ENCODE measurements around the gene NCOA7. TPM values are rescaled to one million over a fixed set of nuclear protein-coding genes. Genes with fewer than 3 reads are reported as not detected.

The NCOA7 gene
- total RNA-seq, 1 experiment from 2014 or later: 51.0 TPM

DNA sequence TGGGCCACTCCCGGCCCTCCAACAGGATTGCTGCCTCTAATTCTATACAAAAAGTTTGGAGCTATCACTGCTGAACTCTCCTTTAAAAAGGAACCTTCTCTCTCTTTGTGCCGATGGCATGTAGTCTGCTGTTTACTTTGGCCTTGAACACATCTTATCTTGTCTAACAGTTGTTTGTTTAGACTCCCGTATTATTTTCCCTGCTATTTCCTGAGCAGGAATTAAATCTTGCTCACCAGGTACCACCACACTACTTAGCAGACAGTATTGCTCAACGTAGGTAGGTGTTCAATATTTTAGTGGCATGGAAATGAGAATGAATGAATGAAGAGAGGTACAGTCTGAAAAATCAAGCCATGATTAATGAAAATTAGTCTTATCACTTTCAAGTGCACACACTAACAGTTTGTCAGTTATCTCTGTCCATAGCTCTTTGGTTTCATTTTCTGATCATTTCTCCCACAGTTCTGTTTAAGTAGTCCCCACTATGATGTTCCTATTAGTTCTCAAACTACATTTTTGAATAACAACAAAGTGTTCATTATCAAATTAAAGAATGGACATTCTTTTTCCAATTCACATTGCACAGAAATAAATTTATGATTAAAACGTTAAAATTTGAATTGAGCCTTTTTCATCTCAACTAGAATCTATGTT lies 48.2 kb upstream of the NCOA7 start:
- Histone ChIP-seq H3K36me3 (ENCODE audit: low read depth) (no peaks in the 10 kb centered on the region), H3K27ac (no peak overlapping the region), H3K9me3 (ENCODE audit: insufficient read depth, low read depth) (no peaks in the 10 kb centered on the region), H3K4me1 (replicated peaks; ENCODE audit: insufficient read depth) (peaks cover 12% of the 10 kb centered on the region), H3K4me3 (no peak overlapping the region), H4K20me1 (ENCODE audit: insufficient read depth) (no peaks in the 10 kb centered on the region), H2AFZ (no peak overlapping the region), H3F3A (ENCODE audit: insufficient read depth, low read depth) (no peaks in the 10 kb centered on the region), H3K4me2 (no peak overlapping the region), H3K79me2 (ENCODE audit: low read depth) (no peaks in the 10 kb centered on the region), H3K9me2 (ENCODE audit: insufficient read depth) (no peaks in the 10 kb centered on the region), H3K27me3 (ENCODE audit: insufficient read depth, low read depth) (peaks cover 26% of the 10 kb centered on the region)
- ChIA-PET POLR2A (ENCODE audit: unreplicated experiment) (interaction anchor here (0.5 kb wide), 1 partner anchor 411 kb away, joined by 5 read pairs; no protein-coding TSS in a partner anchor), CTCF (no interaction called here)
- no TSS peak for BruUV-seq (replicated peaks)
- intact Hi-C loops (cut with micrococcal nuclease; ENCODE audit: unreplicated experiment): no loop called here
- no peak for DNase-seq
- TF ChIP-seq, protein P1, sequence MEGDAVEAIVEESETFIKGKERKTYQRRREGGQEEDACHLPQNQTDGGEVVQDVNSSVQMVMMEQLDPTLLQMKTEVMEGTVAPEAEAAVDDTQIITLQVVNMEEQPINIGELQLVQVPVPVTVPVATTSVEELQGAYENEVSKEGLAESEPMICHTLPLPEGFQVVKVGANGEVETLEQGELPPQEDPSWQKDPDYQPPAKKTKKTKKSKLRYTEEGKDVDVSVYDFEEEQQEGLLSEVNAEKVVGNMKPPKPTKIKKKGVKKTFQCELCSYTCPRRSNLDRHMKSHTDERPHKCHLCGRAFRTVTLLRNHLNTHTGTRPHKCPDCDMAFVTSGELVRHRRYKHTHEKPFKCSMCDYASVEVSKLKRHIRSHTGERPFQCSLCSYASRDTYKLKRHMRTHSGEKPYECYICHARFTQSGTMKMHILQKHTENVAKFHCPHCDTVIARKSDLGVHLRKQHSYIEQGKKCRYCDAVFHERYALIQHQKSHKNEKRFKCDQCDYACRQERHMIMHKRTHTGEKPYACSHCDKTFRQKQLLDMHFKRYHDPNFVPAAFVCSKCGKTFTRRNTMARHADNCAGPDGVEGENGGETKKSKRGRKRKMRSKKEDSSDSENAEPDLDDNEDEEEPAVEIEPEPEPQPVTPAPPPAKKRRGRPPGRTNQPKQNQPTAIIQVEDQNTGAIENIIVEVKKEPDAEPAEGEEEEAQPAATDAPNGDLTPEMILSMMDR (conservative IDR thresholded peaks at IDR 0.05): no peak
- no peak for TF ChIP-seq EZH2 (IDR thresholded peaks at IDR 0.05; ENCODE audit: low read depth)

DNA sequence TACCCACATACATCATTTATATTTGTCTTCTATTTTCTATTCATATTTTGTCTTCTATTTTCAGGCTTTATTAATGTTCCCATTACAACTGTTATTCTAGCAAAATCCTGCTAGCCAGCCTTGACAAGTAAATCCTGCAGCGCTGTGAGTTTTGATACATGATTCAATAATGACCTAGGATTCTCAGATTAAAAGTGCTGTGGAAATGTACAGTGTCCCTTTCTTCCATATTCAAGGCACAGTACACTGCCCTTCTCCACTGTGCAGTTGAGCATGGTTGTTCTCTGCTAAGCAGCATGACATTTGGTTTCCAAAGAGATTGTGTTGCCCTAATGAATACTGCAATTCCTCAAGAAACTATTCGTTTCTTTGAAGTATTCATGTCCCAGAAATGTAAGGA lies 47.2 kb upstream of the NCOA7 start:
- intact Hi-C loops (cut with micrococcal nuclease; ENCODE audit: unreplicated experiment): no loop called here
- Histone ChIP-seq H4K20me1 (ENCODE audit: insufficient read depth) (no peaks in the 10 kb centered on the region), H3K9me3 (ENCODE audit: insufficient read depth, low read depth) (no peaks in the 10 kb centered on the region), H3K9me2 (ENCODE audit: insufficient read depth) (no peaks in the 10 kb centered on the region), H3K79me2 (ENCODE audit: low read depth) (no peaks in the 10 kb centered on the region), H2AFZ (no peak overlapping the region), H3F3A (ENCODE audit: insufficient read depth, low read depth) (no peaks in the 10 kb centered on the region; the same call in 1 of the 2 replicates), H3K4me1 (replicated peaks; ENCODE audit: insufficient read depth) (peaks cover 14% of the 10 kb centered on the region), H3K4me2 (no peak overlapping the region), H3K36me3 (ENCODE audit: low read depth) (no peaks in the 10 kb centered on the region), H3K27ac (no peak overlapping the region), H3K27me3 (ENCODE audit: insufficient read depth, low read depth) (peaks cover 36% of the 10 kb centered on the region), H3K4me3 (no peak overlapping the region)
- POLR2A ChIA-PET (ENCODE audit: unreplicated experiment): no interaction called here
- CTCF ChIA-PET: no interaction called here
- TF ChIP-seq EZH2 (IDR thresholded peaks at IDR 0.05; ENCODE audit: low read depth): no peak
- TF ChIP-seq, protein P1 (conservative IDR thresholded peaks at IDR 0.05): no peak
- no TSS peak for BruUV-seq (replicated peaks)
- DNase-seq: no peak

DNA sequence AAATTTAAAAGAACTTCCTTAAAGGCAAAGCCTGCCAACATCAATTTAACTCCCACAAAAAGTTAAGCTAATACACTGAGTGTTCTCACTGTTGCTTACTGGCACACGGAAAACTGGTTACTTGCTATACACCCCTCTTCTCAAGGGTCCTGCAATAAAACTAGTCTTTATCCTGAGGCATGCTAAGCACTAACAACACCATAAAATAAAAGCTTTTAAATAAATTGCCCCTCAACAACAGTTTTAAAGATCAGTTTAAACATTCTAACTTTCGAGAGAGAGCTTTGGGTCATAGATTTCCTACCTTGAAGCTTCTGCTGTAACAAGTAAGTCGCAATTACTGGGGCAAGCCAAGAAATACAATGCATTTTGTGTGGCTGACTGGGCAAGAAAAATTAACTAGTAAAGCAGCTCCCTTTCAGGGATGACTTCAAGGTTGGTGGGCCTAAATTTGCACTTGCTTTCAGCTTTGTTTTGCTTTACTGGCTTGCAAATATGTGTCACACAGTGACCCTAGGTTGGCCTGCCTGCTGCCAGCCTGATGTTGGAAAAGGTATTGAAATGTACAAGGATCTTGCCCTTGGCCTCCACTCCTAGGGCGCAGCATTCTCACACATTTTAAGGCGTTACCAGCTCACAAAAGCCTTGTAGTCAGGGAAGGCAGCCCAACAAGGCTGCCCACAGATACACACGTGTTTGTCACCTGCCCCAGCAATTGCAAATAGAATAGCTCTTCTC lies 45.3 kb upstream of the NCOA7 start:
- H3K4me1 ChIP-seq (replicated peaks; ENCODE audit: insufficient read depth): peaks cover 20% of the 10 kb centered on the region
- no peaks in the 10 kb centered on the region for H3K36me3 ChIP-seq (ENCODE audit: low read depth)
- intact Hi-C loops (cut with micrococcal nuclease; ENCODE audit: unreplicated experiment): no loop called here
- H4K20me1 ChIP-seq (ENCODE audit: insufficient read depth): no peaks in the 10 kb centered on the region
- TF ChIP-seq, protein P1 (conservative IDR thresholded peaks at IDR 0.05): no peak
- no peak for TF ChIP-seq EZH2 (IDR thresholded peaks at IDR 0.05; ENCODE audit: low read depth)
- H2AFZ ChIP-seq: no peak overlapping the region
- H3K79me2 ChIP-seq (ENCODE audit: low read depth): no peaks in the 10 kb centered on the region
- H3K9me2 ChIP-seq (ENCODE audit: insufficient read depth): no peaks in the 10 kb centered on the region
- H3K4me3 ChIP-seq: no peak overlapping the region
- no peak for DNase-seq
- peaks cover 3% of the 10 kb centered on the region; the same call in 1 of the 2 replicates for H3F3A ChIP-seq (ENCODE audit: insufficient read depth, low read depth)
- ChIA-PET CTCF (interaction anchor here (0.5 kb wide), 1 partner anchor 432 kb away, joined by 3 read pairs; no protein-coding TSS in a partner anchor), POLR2A (ENCODE audit: unreplicated experiment) (no interaction called here)
- BruUV-seq (replicated peaks): no TSS peak
- H3K27ac ChIP-seq: no peak overlapping the region
- H3K4me2 ChIP-seq: no peak overlapping the region
- no peaks in the 10 kb centered on the region for H3K9me3 ChIP-seq (ENCODE audit: insufficient read depth, low read depth)
- H3K27me3 ChIP-seq (ENCODE audit: insufficient read depth, low read depth): peaks cover 38% of the 10 kb centered on the region

Data from PC-9 (cell line).